NCI-H2227 (cell line): ENCODE results near the gene KLF1.
A peak's percentile ranks its signal among the peaks of the same experiment; 100 is the strongest.
"Not testable (repeated sequence)": the region's sequence is repeated elsewhere in the genome, so short reads cannot be mapped to it uniquely, and the experiment has no call there.

Experiments
- DNase-seq: peaks from one replicate; lab custom pipeline; 2025; ENCODE audit not compliant: unreplicated experiment; lab: John Stamatoyannopoulos, UW

Gene KLF1

DNA sequence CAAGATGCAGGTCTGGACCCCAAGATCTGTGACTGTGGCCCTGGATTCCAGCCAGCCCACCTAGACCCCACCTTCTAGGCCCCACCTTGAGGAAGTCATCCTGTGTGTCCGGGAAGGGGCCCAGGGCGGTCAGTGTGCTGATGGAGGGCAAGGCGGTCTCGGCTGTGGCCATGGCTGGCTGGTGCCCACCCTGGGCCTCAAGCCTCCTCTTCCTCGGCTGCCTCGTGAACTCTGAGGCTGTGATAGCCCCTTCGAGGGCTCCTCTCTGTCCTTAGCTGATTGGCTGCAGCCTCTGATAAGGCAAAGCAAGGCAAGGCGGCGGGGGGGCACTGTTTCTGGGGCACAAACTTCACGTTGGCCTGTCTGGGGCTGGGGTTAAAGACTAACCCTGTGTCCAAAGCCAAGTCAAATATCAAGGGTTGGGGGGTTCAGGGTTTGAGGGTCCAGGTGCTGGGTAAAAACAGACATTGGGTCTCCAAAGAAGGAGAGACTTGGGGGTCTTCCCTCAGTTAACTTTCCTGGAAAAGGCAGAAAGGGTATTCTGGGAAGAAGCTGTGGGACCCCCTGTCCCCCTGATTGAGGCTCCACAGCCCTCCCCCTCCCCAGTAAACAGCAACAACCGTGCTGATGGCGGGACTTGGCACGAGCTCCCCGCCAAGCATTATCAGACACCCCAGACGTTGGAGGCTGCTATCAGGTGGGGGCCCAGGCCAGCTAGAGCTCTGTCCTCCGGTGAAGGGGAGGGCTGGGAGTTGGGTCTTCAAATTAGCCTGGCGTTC is at the start of gene KLF1:
Gene KLF1, minus strand, starts transcription at position 233 of the 779 bp plus-strand sequence. Its CDS starts 61 bp downstream, at position 172.
- DNase-seq, result no peak

DNA sequence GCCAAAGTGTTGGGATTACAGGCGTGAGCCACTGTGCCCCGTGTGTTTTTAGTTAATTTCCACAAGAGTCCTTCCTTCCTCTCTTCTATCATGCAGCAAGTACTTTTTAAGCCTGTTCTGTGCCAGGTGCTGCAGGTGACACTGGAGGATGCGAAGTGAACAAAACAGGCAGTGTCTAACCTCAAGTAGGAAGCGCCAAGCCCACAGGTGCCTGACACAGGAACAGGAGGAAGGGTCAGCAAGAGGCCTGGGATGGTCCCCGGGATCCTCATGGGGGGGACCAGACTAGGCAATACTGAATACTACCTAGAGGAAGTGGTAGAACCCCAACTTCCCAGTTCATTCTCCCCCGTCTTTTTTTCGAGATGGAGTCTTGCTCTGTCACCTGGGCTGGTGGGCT is 49.6 kb upstream of the KLF1 start:
- no peak for DNase-seq

DNA sequence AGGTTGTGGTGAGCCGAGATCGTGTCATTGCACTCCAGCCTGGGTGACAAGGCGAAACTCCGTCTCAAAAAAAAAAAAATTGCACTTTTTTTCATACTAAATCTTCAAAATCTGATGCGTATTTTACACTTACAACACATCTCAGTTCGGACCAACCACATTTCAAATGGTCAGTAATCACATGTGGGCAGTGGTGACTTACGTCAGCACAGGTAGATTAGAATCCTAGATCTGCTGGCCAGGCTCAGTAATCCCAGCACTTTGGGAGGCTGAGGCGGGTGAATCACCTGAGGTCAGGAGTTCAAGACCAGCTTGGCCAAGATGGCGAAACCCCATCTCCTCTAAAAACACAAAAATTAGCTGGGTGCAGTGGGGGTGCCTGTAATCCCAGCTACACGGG is 48.1 kb upstream of the KLF1 start:
- no peak for DNase-seq

DNA sequence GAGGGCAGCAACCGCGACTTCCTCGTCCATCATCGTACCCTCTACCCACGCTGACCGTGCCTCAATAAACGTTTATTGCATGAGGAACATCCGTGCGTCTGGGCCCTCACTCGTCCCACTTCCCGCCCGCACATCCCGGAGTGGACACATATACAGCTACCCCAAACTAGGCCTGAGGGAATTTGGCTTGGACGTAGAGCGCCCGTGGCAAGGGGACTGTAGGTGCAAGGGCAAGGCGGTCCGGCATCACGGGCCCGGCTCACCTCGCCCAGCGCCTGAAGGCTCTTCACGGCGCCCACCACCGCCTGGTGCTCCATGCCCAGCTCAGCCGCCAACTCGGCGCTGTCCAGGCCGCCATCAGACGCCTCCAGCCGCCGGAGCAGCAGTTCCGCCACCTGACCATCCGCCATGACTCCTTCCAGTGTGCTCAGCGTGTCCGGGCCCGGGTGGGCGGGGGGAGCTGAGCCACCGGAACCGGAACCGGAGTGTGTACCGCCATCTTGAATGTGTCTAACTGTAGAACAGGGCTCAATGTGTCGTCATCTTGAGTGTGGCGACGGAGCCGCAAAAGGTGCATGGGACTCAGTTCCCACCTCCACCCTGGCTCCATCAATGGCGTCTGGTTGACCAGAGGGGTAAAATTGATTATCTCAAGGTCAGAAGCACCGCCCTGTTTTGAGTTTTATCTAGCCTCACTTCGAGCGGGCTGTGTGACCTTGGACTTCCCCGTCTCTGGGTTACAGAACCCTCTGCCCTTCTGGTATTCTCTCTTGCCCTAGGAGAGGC is 46.5 kb upstream of the KLF1 start, which contains the start of gene FARSA:
Gene FARSA, minus strand, starts transcription at position 425 of the 786 bp plus-strand sequence. Its CDS starts 15 bp downstream, at position 410.
- DNase-seq, result peak; percentile 91

DNA sequence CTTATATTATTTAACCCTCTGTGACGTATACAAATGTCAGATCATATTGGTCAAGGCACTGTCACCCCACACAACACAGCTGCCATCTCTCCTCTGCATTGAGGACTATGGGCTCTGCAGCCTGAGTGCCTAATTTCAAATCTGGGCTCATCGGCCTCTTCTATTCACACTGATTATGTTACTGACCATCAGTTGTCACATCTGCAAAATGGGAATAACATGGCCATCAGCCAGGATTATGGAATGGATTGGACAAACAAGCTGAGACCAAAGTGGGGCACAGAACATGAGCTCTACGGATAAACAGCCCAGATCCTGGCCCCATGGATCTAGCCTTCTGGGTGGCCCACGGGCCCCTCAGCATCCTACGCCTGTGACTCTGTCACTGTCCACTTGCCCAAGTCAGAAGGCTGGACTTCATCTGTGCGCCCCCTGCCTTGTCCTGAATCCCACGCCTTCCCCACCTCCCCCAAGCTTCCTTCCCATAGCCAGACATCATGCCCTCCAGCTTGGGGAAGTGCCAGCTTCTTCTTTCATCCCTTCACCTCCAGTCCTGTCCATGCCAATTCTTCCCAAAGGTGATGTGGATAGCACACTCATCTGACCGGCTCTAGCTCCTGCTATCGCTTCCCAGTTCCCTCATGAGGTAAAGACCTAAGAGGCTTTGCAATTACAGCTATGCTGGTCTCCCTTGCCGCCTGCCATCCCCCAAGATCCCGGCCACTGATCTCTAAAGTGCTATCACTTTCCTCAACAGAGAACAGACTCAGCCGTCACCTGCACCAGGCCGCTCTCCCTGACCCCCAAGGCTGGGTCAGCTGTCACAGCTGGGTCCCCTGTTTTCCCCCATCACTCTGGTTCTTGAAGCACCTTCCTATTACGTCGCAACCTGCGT is 45.6 kb upstream of the KLF1 start:
- no peak for DNase-seq

DNA sequence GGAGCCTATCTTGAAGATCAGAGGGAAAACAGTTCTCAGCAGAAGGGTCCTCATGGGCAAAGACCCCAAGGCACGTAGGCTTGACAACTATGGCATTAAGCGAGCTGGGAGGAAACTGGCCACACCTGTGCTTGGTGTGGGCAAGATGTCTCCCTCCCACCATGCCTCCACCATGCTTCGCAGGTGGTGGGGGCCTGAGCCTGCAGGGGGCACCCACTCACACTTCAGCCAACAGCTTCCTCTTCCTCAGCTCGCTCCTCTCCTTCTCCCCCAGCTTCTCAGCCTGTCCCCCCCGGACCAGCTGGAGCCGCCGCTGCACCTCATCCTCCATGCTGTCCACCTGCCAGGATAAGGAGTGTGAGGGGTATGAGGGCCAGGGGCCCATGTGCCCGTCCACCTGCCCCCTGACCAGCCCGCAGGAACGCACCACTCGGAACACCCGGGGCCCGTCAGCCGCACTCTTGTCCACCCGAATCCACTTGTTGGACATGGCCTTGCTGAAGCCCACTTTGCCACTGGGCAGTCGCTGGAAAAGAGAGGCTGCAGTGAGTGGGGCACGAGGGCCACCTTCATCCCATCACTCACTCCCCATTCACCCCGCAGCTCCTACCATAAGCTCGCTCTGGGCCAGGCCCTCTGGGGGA is 43.1 kb upstream of the KLF1 start:
- DNase-seq, result no peak

DNA sequence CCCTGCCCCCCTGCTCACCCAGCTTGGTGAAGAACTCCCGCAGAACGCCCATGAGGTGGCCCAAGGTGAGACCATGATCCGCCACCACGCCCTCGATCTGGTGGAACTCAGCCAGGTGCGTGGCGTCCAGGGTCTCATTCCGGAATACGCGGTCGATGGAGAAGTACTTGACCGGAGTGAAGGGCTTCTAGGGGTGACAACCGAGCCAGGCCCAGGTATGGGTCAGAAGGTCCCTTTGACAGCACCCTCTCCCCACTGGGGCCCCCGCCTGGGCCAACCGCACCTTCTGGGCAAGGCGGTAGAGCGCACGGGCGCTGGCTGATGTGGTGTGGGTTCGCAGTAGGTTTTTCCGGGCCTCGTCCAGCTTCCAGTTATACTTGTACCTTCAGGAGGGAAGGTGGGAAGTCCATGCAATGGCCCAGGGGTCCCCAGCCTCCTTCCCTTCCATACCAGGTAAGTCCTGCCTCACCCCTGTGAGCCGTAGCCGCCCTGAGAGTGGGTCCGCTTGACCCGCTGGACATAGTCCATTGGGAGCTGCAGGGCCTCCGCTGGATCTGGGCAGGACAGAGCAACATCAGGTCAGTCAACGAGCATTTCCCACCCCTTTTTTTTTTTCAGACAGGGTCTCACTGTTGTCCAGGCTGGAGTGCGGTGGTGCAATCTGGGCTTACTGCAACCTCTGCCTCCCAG is 37.8 kb upstream of the KLF1 start:
- DNase-seq, result no peak

DNA sequence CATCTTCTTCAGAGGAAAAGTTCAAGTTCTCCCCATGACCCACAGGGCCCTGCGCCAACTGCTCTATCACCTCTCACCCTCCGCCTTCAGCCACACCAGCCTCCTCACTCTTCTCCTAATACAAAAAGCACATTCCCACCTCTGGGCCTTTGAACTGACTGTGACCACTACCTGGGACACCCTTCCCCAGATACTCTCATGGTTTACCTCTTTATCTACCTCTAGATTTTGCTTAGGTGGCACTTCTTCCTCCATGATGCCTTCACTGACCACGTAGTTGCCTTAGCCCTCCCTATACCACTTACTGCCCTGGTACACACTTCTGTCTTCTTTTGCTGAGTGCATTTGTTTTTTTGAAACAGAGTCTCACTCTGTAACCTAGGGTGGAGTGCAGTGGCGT is 36.0 kb upstream of the KLF1 start:
- no peak for DNase-seq

DNA sequence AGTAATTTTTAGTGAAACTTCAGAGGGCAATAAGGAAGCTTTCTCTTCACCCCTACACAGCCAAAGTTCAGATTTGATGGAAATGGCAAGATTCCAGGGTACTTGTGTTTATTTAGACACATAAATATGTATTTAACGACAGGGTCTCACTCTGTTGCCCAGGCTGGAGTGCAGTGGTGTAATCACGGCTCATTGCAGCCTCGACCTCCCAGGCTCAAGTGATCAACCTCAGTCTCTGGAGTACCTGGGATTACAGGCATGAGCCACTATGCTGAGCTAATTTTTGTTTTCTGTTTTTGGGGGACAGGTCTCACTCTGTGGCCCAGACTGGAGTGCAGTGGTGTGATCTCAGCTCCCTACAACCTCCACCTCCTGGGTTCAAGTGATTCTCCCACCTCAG is 34.0 kb upstream of the KLF1 start:
- DNase-seq, result no peak

DNA sequence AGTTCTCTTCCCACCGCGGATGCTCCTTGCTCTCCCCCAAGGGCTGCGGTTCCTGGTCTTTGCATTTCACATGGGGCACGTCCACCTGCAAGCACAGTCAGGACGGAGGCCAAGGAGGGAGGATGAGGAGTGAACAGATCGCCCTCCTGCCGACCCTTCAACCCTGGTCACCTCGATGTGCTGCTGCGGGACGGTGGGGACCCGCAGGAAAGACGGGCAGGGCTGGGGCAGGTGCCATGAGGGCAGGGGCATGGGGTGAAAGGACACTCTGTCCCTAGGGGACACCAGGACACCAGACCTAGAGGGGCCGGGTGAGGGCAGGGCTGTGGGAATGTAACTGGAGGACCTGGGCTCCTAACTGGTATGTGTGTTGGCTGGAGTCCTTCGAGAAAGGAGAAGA is 31.3 kb upstream of the KLF1 start:
- no peak for DNase-seq

DNA sequence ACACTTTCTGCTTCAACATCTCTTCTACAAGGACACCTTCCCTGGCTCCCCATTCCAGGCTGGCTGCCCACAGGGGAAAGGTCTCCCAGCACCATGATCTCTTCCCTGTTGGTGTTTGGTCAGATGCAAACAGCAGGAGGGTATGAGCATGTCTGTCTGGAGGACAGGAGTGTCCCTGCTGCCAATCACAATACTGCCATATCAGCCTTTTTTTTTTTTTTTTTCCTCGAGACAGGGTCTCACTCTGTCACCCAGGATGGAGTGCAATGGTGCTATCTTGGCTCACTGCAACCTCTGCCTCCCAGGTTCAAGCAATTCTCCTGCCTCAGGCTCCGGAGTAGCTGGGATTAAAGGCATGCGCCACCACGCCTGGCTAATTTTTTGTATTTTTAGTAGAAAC is 28.9 kb upstream of the KLF1 start:
- not testable (repeated sequence) for DNase-seq

DNA sequence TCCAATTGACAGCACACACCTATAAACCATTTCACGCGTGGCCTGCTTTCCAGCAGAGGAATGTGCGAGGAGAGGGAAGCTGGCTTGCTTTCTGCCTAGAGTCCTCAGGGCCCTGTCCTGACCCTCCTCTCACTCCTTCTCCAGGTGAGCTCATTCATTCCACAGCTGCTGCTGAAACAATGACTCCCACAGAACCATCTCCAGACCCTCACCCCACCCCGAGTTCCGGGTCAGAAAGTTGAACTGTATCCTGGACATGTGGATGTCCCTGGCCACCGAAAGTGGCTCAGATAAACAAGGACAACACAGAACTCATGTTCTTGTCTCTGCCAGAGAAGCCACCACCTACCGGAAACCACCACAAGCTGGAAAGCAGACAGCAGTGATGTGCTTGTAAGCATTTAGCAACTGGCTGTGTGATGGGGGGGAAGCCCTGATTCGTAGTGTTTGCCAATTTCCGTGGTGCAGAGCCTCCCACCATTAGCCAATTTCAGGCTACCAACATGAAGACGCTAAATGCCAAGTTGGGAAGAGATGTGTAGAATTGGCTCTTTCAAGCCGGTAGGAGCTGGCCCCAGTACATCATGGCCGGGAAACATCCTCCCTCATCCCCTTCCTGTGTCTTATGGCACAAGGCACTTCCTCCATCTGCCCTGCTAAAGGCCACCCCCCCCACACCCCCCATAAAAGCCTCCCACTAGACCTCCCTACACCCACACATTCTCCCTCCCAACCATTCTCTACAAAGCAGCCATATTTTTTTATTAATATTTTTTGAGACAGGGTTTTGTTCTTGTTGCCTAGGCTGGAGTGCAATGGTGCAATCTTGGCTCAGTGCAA is 27.1 kb upstream of the KLF1 start:
- DNase-seq, result no peak

DNA sequence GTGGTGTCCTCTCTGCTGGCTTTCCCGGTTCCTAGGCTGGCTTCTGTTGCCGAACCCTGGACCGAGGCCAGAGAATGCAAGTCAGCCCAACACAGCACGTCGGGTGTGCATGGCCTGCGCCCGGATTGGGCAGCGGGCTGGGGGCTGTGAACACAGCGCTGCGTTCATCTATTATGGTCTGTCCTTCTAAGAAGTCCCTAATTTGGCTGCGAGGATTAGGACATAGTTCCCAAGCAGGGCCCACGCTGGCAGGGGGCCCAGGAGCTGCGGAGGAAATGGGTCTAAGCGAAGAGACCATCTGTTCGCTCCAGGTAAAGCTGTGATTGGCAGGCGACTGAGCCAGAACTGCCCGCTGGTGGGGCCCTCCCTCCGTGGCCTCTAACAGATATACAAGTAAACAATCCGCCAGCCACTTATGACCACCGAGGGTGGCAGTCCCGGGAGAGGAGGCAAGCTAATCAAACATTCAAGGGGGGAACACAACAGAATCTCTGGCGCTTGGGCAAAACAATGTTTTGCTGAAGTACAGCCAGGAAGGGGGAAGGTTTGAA is 26.1 kb upstream of the KLF1 start:
- peak; percentile 83 for DNase-seq

DNA sequence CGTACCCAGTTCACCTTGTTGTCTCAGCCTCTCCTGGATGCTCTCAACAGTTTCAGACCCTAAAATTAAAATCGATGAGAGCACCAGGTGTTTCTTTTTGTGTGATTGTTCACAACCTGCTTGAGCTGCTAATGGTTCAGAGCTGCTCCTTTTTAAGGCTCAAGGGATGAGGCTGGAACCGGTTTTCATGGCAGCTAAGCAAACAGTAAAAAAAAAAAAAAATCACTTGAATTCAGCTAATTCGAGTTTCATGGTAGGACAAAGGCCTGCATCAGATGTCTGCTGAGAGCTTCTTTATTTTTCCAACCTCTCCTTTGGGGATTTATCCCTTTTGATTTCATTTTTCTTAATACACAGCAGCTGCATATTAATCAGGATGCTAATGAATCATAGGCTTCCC is 25.6 kb upstream of the KLF1 start:
- peak; percentile 39 for DNase-seq

DNA sequence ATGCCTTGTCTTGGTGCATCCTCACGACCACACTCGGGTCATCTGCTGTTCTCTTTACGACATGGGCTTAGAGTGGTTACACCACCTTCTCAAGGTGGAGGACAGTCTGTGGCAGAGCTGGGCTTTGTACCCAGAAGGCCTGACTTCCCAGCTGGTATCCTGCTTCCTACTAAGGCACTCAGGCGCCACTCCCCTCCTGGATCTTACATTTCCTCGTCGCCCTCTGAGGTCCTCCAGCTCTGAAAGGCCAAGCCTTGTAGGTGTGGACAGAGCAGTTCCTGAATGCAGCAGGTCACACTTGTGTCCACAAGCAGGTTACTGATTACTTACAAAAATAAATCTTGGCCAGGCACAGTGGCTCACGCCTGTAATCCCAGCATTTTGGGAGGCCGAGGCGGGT is 20.2 kb upstream of the KLF1 start:
- DNase-seq, result no peak

DNA sequence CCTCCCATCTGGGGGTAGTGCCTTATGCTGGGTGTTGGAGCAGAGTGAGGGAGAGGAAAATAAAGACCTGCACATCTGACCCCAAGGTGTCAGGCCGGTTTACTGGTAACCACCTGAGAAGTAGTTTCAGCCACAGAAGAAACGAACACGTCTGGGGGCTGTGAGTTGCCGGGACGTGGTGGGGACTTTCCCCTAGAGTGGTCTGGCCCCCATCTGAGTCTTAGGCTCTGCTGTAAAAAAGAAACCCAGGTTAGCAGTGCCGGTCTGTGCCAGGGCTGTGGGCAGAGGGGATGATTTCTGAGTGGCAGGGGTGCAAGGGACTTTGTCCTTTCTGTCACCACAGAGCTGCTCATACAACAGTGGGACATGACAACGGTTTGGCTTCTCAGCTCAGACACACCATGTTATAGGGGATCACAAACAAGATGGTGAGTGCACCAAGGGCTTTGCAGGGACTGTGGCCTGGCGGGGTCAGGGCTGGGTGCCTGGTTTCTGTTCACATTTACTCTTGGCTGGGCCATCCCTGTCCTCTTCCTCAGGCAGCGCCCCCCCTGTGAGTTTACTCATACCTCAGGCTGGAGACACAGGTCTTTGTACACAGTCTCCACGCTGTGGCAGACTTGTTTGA is 13.0 kb upstream of the KLF1 start:
- DNase-seq, result no peak

DNA sequence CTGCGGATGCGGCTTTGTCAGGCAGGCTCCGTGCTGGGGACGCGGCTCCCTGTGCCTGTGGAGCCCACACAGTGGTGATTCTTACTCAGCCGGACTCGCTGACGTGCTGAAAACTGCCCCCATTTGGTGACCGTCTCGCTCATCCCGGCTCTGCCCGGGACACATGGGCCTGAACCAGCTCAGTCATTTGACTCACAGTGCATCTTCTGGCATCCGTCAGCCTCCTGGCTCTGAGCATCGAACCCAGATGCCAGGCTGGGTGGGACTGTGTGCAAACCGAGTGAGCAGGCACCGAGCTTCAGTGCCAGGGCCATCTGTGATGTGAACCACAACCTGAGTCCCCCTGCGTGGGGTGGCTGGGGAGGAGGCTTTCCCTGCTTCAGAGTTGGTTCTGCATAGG is 9.5 kb upstream of the KLF1 start:
- DNase-seq, result no peak

DNA sequence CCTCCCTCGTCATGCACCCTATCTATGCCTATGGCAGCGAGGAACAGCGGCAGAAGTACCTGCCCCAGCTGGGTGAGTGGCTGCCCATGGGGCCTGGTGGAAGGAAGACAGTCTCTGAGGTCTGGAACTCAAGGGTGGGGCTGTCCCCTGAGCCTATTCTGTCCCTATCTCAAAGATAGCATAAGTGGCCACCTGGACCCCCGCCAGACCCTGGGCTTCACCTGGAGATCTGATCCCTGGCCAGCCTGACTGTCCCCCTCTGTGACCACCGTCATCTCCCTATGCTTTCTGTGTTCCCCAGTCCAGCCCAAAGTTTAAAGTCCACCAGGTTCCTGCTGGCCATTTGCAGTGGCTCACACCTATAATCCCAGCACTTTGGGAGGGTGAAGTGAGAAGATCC is 6.6 kb upstream of the KLF1 start:
- DNase-seq, result no peak
